Lower lobe of right lung (tissue), 2 donors: Measurements from ENCODE around the gene TCL1B. TPM values are rescaled to one million over a fixed set of nuclear protein-coding genes. Genes with fewer than 3 reads are reported as not detected.

Source experiments
- ATAC-seq, 2 donors: fragments of 200-7000 bp; cut with Tn5 transposase; one replicate each; pipeline ENCODE4 v1.9.1; 2020 to 2022; ENCODE audit warnings: mild to moderate bottlenecking in 2 of 2, moderate library complexity in 2 of 2
- DNase-seq: peaks from one replicate; pipeline ENCODE4 v3.0.0-alpha.2; 2020
- H3K27ac ChIP-seq: fragments of 200-600 bp; one replicate; pipeline ENCODE4 v1.8.0; 2022
- H3K27me3 ChIP-seq: fragments of 200-600 bp; one replicate; pipeline ENCODE4 v1.8.0; 2022; ENCODE audit warnings: low read depth
- H3K36me3 ChIP-seq: fragments of 200-600 bp; one replicate; pipeline ENCODE4 v1.8.0; 2022; ENCODE audit warnings: mild to moderate bottlenecking
- H3K4me1 ChIP-seq: fragments of 200-600 bp; one replicate; pipeline ENCODE4 v1.8.0; 2022
- H3K4me3 ChIP-seq: fragments of 200-600 bp; one replicate; pipeline ENCODE4 v1.8.0; 2022; ENCODE audit warnings: mild to moderate bottlenecking
- H3K9me3 ChIP-seq: fragments of 200-600 bp; one replicate; pipeline ENCODE4 v1.8.0; 2022
- CTCF ChIP-seq: fragments of 200-600 bp; IDR thresholded peaks from one replicate; pipeline ENCODE4 v1.8.0; 2022; ENCODE audit warnings: antibody characterized with exemption, mild to moderate bottlenecking
- intact Hi-C: fragments of 100-400 bp; cut with DNase I; formaldehyde crosslinking; loops from one replicate; pipeline ENCODE4 v1.11.0; 2022
- total RNA-seq: library from RNA; stranded (reverse); fragmentation: NEBNext Ultra II Directional; extraction: Animal tissue kit (Norgen Biotek cat#: 25700); gene quantifications from one replicate; pipeline ENCODE4 v1.2.1, GENCODE V29; 2021
- donor health status: DM: no; HTN: yes; CAD: no; lungs with severe emphysema.

The TCL1B gene
- total RNA-seq, 1 donor from 2014 or later = not detected

GRCh38 chr14:95711476-95712176 is 25.4 kb downstream of the TCL1B start:
- Histone ChIP-seq H3K36me3 (no peaks in the 10 kb centered on the region), H3K27ac (no peak overlapping the region), H3K9me3 (no peaks in the 10 kb centered on the region), H3K27me3 (peaks cover 15% of the 10 kb centered on the region), H3K4me3 (no peak overlapping the region), H3K4me1 (no peaks in the 10 kb centered on the region)
- intact Hi-C loops = no loop called here
- ATAC-seq (no peak), DNase-seq (no peak)
- TF ChIP-seq CTCF = no peak

- no peak for TF ChIP-seq CTCF
- H3K36me3 ChIP-seq = no peaks in the 10 kb centered on the region
- no peaks in the 10 kb centered on the region for H3K9me3 ChIP-seq
- H3K27me3 ChIP-seq = peaks cover 15% of the 10 kb centered on the region
- no peak for DNase-seq
- no peak overlapping the region for H3K27ac ChIP-seq
- intact Hi-C loops = no loop called here
- ATAC-seq = no peak
- H3K4me3 ChIP-seq = no peak overlapping the region
- no peaks in the 10 kb centered on the region for H3K4me1 ChIP-seq
Measured at GRCh38 chr14:95712398-95712797, 26.2 kb downstream of the TCL1B start.

GRCh38 chr14:95713596-95714371 is 27.6 kb downstream of the TCL1B start, which contains the start of gene TCL1A:
TSS of gene TCL1A (minus strand) at chr14:95714125. CDS start at chr14:95714066, 59 bp downstream.
- no peak within 1 kb of the TSS for H3K27ac ChIP-seq
- no peak for ATAC-seq
- no peaks in the 10 kb centered on the region for H3K4me1 ChIP-seq
- H3K4me3 ChIP-seq = no peak within 1 kb of the TSS
- DNase-seq = no peak
- peaks cover 15% of the 10 kb centered on the region for H3K27me3 ChIP-seq
- no peaks in the 10 kb centered on the region for H3K36me3 ChIP-seq
- intact Hi-C loops = no loop called here
- no peaks in the 10 kb centered on the region for H3K9me3 ChIP-seq
- no peak for TF ChIP-seq CTCF

GRCh38 chr14:95722525-95723190 is 36.4 kb downstream of the TCL1B start:
- DNase-seq (no peak), ATAC-seq (no peak)
- intact Hi-C loops = no loop called here
- Histone ChIP-seq H3K9me3 (peaks cover 12% of the 10 kb centered on the region), H3K27me3 (peaks cover 21% of the 10 kb centered on the region), H3K36me3 (no peaks in the 10 kb centered on the region), H3K4me1 (no peaks in the 10 kb centered on the region), H3K27ac (no peak overlapping the region), H3K4me3 (no peak overlapping the region)
- no peak for TF ChIP-seq CTCF

- intact Hi-C loops = no loop called here
- no peak for TF ChIP-seq CTCF
- Histone ChIP-seq H3K4me1 (no peaks in the 10 kb centered on the region), H3K9me3 (peaks cover 12% of the 10 kb centered on the region), H3K27me3 (peaks cover 21% of the 10 kb centered on the region), H3K36me3 (no peaks in the 10 kb centered on the region), H3K4me3 (no peak overlapping the region), H3K27ac (no peak overlapping the region)
- DNase-seq (no peak), ATAC-seq (no peak)
Measured at GRCh38 chr14:95725685-95726336, 39.6 kb downstream of the TCL1B start.
